PC-9 (cell line): ENCODE data around the gene PLPPR1.

Experiments used
- CTCF ChIP-seq: fragments of 200-600 bp; sonication (generic); conservative IDR thresholded peaks from 2 replicates; pipeline ENCODE4 v1.6.1; 2017; ENCODE audit warnings: mixed run types, antibody characterized with exemption, mild to moderate bottlenecking, moderate library complexity
- EZH2 ChIP-seq: fragments of 200-600 bp; sonication (generic); IDR thresholded peaks from 2 replicates; pipeline ENCODE4 v1.8.0; 2017; ENCODE audit warnings: antibody characterized with exemption, low read depth

- TF ChIP-seq CTCF (no peak), EZH2 (no peak)
Measured at GRCh38 chr9:101209670-101210069, 181.1 kb downstream of the PLPPR1 start.
